Esophagus muscularis mucosa (tissue), 4 donors: ENCODE results near the gene CYGB.

Experiments
- EP300 ChIP-seq: sonication (generic); formaldehyde crosslinking; IDR thresholded peaks from one replicate; pipeline ENCODE4 v1.6.1; 2017; ENCODE audit warnings: antibody characterized with exemption
- POLR2A ChIP-seq: fragments of 450-650 bp; IDR thresholded peaks from one replicate; pipeline ENCODE4 v1.6.1; 2017; ENCODE audit warnings: antibody characterized with exemption, moderate library complexity, mild to moderate bottlenecking, low read depth
- POLR2AphosphoS5 ChIP-seq, 2 donors: sonication (generic); formaldehyde crosslinking; IDR thresholded peaks; one replicate each; pipeline ENCODE4 v1.6.1; 2017; ENCODE audit warnings: antibody characterized with exemption in 2 of 2
- TF ChIP-seq, protein P1 (sequence below), 3 experiments: fragments of 200-600 bp in 2 of 3; fragments of 450-650 bp in 1 of 3; sonication (generic) in 2 of 3; IDR thresholded peaks; one replicate each; pipeline ENCODE4 v1.5.1; 2017 to 2019; ENCODE audit warnings: antibody characterized with exemption in 3 of 3, mild to moderate bottlenecking in 2 of 3, moderate library complexity in 1 of 3

DNA sequence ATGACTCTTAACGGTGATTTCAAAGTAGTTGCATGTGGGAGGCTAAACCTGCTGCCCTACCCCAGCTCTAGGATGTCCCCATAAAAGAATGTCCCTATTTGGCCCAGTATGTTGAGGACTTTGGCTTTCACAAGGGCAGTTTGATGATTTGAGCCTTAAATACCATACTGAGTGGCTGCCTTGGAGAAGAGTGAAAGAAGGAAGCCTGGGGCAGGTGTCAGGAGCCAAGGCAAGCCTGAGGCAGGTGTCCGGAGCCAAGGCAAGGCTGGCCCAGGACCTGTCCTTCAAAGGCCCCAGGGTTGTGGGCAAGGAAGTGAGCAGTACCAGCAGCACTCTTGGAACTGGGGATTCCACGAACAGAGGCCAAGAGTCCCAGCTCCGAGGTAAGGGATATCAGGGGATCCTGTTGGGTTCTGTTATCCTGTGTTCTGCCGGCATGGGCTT lies 29.5 kb upstream of the CYGB start:
- TF ChIP-seq, protein P1, sequence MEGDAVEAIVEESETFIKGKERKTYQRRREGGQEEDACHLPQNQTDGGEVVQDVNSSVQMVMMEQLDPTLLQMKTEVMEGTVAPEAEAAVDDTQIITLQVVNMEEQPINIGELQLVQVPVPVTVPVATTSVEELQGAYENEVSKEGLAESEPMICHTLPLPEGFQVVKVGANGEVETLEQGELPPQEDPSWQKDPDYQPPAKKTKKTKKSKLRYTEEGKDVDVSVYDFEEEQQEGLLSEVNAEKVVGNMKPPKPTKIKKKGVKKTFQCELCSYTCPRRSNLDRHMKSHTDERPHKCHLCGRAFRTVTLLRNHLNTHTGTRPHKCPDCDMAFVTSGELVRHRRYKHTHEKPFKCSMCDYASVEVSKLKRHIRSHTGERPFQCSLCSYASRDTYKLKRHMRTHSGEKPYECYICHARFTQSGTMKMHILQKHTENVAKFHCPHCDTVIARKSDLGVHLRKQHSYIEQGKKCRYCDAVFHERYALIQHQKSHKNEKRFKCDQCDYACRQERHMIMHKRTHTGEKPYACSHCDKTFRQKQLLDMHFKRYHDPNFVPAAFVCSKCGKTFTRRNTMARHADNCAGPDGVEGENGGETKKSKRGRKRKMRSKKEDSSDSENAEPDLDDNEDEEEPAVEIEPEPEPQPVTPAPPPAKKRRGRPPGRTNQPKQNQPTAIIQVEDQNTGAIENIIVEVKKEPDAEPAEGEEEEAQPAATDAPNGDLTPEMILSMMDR (IDR thresholded peaks at IDR 0.05) = no peak
- no peak for TF ChIP-seq POLR2AphosphoS5 (IDR thresholded peaks at IDR 0.05)
- TF ChIP-seq POLR2A = no peak
- TF ChIP-seq EP300 = no peak
